ENCODE measurements around the gene GOLGA6L2. TPM values are rescaled to one million over a fixed set of nuclear protein-coding genes. Genes with fewer than 3 reads are reported as not detected.
"Not testable (repeated sequence)": the region's sequence is repeated elsewhere in the genome, so short reads cannot be mapped to it uniquely, and the experiment has no call there.

GOLGA6L2 gene
- total RNA-seq, 1 donor from 2014 or later = not detected

- Mint-ChIP-seq H3K27me3 (ENCODE audit: low read depth) (no peaks in the 10 kb centered on the region), H3K27ac (ENCODE audit: unreplicated experiment) (no peak overlapping the region), H3K4me1 (ENCODE audit: low read depth) (no peaks in the 10 kb centered on the region), H3K9me3 (ENCODE audit: low read depth) (peaks cover 6% of the 10 kb centered on the region), H3K36me3 (ENCODE audit: low read depth) (no peaks in the 10 kb centered on the region), H3K4me3 (ENCODE audit: unreplicated experiment) (no peak overlapping the region)
- peak; percentile 81 for DNase-seq (ENCODE audit: low spot score)
- TF ChIP-seq, protein P1, sequence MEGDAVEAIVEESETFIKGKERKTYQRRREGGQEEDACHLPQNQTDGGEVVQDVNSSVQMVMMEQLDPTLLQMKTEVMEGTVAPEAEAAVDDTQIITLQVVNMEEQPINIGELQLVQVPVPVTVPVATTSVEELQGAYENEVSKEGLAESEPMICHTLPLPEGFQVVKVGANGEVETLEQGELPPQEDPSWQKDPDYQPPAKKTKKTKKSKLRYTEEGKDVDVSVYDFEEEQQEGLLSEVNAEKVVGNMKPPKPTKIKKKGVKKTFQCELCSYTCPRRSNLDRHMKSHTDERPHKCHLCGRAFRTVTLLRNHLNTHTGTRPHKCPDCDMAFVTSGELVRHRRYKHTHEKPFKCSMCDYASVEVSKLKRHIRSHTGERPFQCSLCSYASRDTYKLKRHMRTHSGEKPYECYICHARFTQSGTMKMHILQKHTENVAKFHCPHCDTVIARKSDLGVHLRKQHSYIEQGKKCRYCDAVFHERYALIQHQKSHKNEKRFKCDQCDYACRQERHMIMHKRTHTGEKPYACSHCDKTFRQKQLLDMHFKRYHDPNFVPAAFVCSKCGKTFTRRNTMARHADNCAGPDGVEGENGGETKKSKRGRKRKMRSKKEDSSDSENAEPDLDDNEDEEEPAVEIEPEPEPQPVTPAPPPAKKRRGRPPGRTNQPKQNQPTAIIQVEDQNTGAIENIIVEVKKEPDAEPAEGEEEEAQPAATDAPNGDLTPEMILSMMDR (IDR thresholded peaks at IDR 0.05) = no peak
These were observed 30.4 kb downstream of the GOLGA6L2 start for GRCh38 chr15:23416349-23417276.

DNA sequence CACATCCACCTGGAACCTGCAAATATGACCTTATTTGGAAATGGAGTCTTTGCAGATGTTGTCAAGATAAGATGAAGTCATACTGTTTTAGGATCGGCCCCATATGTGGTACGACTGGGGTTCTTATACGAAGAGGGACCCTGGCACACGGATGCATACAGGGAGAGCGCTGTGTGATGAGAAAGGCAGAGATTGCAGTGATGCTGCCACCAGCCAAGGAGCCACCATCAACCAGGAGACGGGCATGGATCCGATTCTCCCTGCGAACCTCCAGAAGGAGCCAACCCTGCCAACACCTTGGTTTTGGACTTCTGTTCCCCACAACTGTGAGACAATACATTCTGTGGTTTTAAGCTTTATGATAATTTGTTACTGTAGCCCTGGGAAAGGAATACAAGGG, 31.2 kb downstream of the GOLGA6L2 start:
- not testable (repeated sequence) for H3K27ac Mint-ChIP-seq (ENCODE audit: unreplicated experiment); H3K36me3 Mint-ChIP-seq (ENCODE audit: low read depth); H3K4me3 Mint-ChIP-seq (ENCODE audit: unreplicated experiment); H3K27me3 Mint-ChIP-seq (ENCODE audit: low read depth); H3K4me1 Mint-ChIP-seq (ENCODE audit: low read depth); H3K9me3 Mint-ChIP-seq (ENCODE audit: low read depth)
- DNase-seq (ENCODE audit: low spot score) = peak; percentile 20

DNA sequence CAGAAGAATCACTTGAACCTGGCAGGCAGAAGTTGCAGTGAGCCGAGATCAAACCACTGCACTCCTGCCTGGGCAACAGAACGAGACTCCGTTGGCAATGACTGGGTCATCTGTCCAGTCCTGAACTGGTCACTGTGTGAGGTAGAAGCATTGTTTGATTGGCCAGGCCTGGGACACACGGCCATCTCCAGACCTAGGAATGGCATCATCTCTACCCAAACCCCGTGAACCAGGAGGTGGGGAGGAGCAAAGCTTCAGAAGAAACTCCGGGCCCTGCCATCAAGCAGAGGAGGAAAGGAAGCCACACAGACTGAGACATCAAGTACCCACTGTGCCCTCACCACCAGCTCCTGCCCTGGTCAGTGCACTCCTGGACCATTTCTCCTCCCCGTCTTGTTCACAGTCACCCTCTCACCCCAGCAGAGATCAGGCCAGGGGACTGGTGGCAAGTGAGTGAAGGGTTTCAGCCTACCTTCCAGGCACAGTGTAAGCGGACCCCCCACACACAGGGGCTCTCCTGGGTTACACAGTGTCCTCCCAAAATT, 31.6 kb downstream of the GOLGA6L2 start:
- Mint-ChIP-seq H3K27ac (ENCODE audit: unreplicated experiment) (no peak overlapping the region), H3K9me3 (ENCODE audit: low read depth) (peaks cover 6% of the 10 kb centered on the region), H3K4me1 (ENCODE audit: low read depth) (no peaks in the 10 kb centered on the region), H3K27me3 (ENCODE audit: low read depth) (no peaks in the 10 kb centered on the region), H3K36me3 (ENCODE audit: low read depth) (no peaks in the 10 kb centered on the region), H3K4me3 (ENCODE audit: unreplicated experiment) (no peak overlapping the region)
- TF ChIP-seq, protein P1 (IDR thresholded peaks at IDR 0.05) = no peak
- DNase-seq (ENCODE audit: low spot score) = peak; percentile 52

DNA sequence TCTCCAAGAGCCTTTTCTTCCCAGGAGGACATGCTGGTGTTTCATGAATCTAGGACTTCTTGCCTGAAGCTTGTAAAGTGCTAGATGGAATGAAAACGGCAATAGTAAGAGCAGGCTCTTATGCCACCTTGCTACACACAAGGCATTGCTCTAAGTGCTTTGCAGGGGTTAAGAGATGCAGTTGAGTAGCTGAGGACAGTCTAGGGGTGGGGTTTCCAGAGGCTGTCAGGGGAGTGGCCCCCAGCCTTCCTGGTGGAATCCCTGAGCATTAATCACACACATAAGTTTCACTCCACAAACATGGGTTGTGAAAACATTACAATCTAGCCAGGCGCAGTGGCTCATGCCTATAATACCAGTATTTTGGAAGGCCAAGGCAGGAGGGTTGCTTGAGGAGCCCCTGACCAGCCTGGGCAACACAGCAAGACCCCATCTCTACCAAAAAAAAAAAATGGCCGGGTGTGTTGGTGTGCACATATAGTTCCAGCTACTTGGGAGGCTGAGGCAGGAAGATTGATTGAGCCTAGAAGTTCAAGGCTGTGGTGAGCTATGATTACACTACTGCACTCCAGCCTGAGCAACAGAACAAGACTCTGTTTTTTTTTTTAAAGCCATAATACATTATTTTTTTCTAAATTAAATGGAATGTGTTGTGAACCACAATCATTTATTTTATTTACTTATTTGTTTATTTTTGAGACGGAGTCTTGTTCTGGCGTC, 34.0 kb downstream of the GOLGA6L2 start:
- H3K4me3 Mint-ChIP-seq (ENCODE audit: unreplicated experiment); H3K36me3 Mint-ChIP-seq (ENCODE audit: low read depth); H3K27me3 Mint-ChIP-seq (ENCODE audit: low read depth); H3K4me1 Mint-ChIP-seq (ENCODE audit: low read depth); H3K9me3 Mint-ChIP-seq (ENCODE audit: low read depth); H3K27ac Mint-ChIP-seq (ENCODE audit: unreplicated experiment): not testable (repeated sequence)
- peak; percentile 6 for DNase-seq (ENCODE audit: low spot score)

- H3K27ac Mint-ChIP-seq (ENCODE audit: unreplicated experiment) = no peak overlapping the region
- TF ChIP-seq, protein P1 (IDR thresholded peaks at IDR 0.05) = no peak
- no peaks in the 10 kb centered on the region for H3K4me1 Mint-ChIP-seq (ENCODE audit: low read depth)
- no peak overlapping the region for H3K4me3 Mint-ChIP-seq (ENCODE audit: unreplicated experiment)
- peak; percentile 47 for DNase-seq (ENCODE audit: low spot score)
- no peaks in the 10 kb centered on the region for H3K27me3 Mint-ChIP-seq (ENCODE audit: low read depth)
- H3K9me3 Mint-ChIP-seq (ENCODE audit: low read depth) = peaks cover 8% of the 10 kb centered on the region
- no peaks in the 10 kb centered on the region for H3K36me3 Mint-ChIP-seq (ENCODE audit: low read depth)
These were observed 35.2 kb downstream of the GOLGA6L2 start for GRCh38 chr15:23411841-23412240.

DNA sequence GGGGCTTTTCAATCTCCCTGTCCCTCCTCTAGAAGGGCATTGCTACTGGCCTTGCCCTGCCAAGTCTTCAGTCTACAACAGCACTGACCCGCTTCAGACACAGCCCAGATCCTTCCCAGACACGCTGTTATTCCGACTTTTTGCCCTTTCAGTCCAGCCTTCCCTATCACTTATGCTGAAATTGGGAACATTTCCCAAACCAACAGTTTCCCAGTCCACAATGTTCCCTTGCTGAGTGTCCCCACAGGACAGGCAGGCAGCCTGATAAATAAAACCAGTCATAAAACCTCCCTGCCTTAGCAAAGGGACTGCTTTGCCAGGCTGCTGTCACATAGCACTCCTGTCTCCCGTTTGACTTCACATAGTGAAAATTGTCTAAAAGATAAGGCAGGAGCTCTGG, 43.5 kb downstream of the GOLGA6L2 start:
- Mint-ChIP-seq H3K9me3 (ENCODE audit: low read depth) (peaks cover 20% of the 10 kb centered on the region), H3K36me3 (ENCODE audit: low read depth) (no peaks in the 10 kb centered on the region)

More for the DNA sequence above, 43.5 kb downstream of the GOLGA6L2 start:
- Mint-ChIP-seq H3K27me3 (ENCODE audit: low read depth) (no peaks in the 10 kb centered on the region), H3K27ac (ENCODE audit: unreplicated experiment) (no peak overlapping the region), H3K4me1 (ENCODE audit: low read depth) (no peaks in the 10 kb centered on the region), H3K4me3 (ENCODE audit: unreplicated experiment) (no peak overlapping the region)
- TF ChIP-seq, protein P1 (IDR thresholded peaks at IDR 0.05) = no peak
- peak; percentile 8 for DNase-seq (ENCODE audit: low spot score)
